Activated T-cell treated with anti-CD3 and anti-CD28 coated beads, Interleukin-2, amount 50 U/mL, for 24 hours (primary cell): ENCODE data around the gene CD47.

Experiments
- DNase-seq: peaks from one replicate; pipeline ENCODE4 v3.0.0-alpha.2; 2020
- H3K27ac Mint-ChIP-seq: 2 replicates; pipeline ENCODE4 v1.8.0; 2020; ENCODE audit warnings: mild to moderate bottlenecking, mixed read lengths
- H3K27me3 Mint-ChIP-seq: 2 replicates; pipeline ENCODE4 v1.8.0; 2020; ENCODE audit warnings: mixed read lengths
- H3K36me3 Mint-ChIP-seq: 2 replicates; pipeline ENCODE4 v1.8.0; 2020; ENCODE audit warnings: low read depth, mixed read lengths
- H3K4me1 Mint-ChIP-seq: 2 replicates; pipeline ENCODE4 v1.8.0; 2020; ENCODE audit warnings: low read depth, mixed read lengths
- H3K4me3 Mint-ChIP-seq: 2 replicates; pipeline ENCODE4 v1.8.0; 2020; ENCODE audit warnings: mild to moderate bottlenecking, moderate library complexity, mixed read lengths
- H3K9me3 Mint-ChIP-seq: 2 replicates; pipeline ENCODE4 v1.8.0; 2020; ENCODE audit warnings: mixed read lengths

CD47 gene

DNA sequence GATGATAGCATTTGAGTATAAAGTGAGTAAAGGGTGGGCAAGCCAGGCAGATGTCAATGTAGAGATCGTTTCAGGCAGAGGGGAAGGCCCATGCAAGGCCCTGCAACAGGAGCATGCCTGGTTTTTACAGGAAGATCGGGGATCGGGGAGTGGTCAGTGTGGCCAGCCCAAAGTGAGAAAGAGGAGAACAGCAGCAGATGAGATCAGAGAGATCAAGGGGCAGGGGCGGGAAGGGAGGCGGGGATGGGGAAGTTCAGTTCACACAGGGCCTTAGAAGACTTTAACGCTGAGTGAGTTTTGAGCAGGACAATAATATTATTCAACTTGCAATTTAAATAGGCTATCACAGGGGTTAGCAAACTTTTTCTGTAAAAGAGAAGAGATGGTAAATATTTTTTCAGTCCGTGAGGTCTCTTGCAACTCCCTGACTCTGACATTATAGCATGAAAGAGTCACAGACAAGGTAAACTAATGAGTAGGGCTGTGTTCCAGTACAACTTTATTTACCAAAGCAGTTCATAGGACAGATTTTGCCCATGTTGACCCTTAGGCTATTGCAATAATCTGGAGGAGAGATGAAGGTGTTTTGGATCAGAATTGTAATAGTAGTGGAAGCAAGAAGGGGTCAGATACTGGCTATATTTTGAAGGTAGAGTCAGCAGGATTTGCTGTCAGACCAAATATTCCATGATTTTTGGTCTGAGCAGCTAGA, 12.4 kb upstream of the CD47 start:
- H3K27me3 Mint-ChIP-seq, result no peaks in the 10 kb centered on the region
- peaks cover 47% of the 10 kb centered on the region for H3K4me1 Mint-ChIP-seq
- no peak overlapping the region for H3K4me3 Mint-ChIP-seq
- H3K9me3 Mint-ChIP-seq, result no peaks in the 10 kb centered on the region
- DNase-seq, result no peak
- H3K36me3 Mint-ChIP-seq, result no peaks in the 10 kb centered on the region
- no peak overlapping the region for H3K27ac Mint-ChIP-seq

DNA sequence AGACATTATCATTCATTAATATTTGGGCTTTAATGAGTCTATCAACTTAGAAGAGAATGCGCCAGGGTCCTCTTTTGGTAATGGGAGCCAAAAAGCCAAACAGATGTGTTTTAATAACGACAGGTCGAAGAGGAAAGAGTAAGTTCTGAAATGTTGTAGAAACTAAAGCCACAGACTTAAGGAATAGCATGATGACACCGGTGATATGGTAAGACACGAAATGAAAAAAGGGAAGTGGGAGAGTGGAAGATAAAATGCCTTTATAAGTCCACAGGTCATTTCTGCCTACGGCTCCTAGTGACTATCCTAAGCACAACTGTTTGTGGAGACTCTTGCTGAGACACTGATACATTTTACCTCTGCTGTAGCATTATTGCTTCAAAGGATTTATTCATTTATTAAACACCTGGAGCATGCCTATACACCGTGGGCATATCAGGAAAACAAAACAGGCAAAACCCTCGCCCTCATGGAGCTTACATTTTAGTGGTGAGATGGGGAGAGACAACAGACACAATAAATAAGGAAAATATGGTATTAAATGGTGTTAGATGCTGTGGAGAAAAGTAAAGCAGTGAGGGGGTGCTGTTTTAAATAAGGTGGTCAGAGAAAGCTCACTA, 11.7 kb upstream of the CD47 start:
- Mint-ChIP-seq H3K36me3 (no peaks in the 10 kb centered on the region), H3K4me3 (no peak overlapping the region), H3K9me3 (no peaks in the 10 kb centered on the region), H3K27me3 (no peaks in the 10 kb centered on the region), H3K4me1 (peaks cover 48% of the 10 kb centered on the region), H3K27ac (no peak overlapping the region)
- no peak for DNase-seq

DNA sequence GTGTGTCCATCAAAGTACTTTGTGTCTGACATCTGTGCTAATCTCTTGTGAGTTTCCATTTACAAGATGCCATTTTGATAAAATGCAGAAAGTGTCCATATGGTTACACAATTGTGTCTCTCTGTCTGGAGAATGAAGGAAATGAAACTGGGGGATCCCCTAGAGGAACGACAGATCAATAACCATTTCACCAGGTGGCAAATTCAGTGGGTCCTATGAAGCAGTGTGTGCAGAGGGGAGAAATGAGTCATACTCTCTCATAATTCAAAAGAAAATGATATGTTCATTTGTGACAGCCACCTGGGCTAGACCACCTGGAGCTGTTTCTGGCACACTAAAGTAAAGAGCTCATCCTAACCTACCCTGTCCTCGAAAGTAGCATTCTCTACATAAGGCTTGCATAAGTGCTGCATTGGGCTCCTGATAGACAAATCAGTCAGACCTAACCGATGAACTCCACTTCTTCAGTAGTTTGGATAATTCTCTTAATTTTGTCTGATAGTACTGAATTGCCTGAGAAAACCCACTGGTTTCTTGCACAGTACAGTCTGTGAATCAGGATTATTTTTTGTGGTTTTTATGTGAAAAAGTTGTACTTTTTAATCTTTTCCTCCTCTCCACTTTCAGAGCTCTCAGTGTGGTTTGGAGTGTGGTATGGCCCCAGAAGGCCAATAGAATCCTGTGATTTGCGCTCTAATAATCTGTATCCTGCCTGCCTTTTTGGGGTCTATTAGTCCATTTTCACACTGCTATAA, 10.3 kb upstream of the CD47 start:
- Mint-ChIP-seq H3K4me1 (peaks cover 61% of the 10 kb centered on the region), H3K27ac (peak overlapping the region; percentile 82)
- no peak for DNase-seq

DNA sequence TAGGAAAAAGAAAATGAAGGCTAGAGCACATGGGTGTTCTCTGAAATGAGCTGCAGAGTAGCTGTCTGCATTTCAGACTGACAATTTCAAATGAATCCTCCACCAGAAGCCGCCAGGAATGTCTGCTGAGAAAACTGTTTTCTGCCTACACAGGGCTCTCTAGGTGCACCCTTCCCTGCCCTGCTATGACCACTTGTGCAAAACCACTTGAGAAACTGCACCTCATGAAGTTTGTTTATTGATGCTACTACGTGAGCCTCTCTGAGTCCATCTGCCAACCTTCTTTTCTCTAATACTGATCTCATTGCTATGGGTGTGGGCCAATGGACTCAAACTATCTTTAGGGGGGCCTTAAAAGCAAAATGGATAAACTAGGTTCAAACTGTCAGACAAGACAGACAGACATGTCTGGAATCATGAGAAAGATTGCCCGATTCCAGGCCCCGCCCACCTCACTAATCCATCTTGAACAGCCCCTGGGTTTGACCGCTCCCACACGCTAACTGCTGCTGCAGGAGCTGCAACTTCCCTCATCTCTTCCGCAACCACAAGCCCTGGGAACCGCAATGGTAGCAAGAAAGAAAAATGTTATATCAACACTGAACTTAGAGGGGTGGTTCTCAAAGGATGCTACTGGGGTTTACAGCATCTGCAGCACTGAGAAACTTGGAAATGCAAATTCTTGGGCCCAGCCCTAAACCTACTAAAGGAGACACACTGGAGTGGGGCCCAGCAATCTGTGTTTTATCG, 9.0 kb upstream of the CD47 start:
- Mint-ChIP-seq H3K4me3 (peak overlapping the region; percentile 2), H3K9me3 (no peaks in the 10 kb centered on the region), H3K27ac (peak overlapping the region; percentile 82), H3K27me3 (no peaks in the 10 kb centered on the region), H3K36me3 (no peaks in the 10 kb centered on the region), H3K4me1 (peaks cover 64% of the 10 kb centered on the region)
- no peak for DNase-seq

More for the DNA sequence above, 10.3 kb upstream of the CD47 start:
- Mint-ChIP-seq H3K9me3 (no peaks in the 10 kb centered on the region), H3K27me3 (no peaks in the 10 kb centered on the region), H3K36me3 (no peaks in the 10 kb centered on the region), H3K4me3 (peak overlapping the region; percentile 29)

DNA sequence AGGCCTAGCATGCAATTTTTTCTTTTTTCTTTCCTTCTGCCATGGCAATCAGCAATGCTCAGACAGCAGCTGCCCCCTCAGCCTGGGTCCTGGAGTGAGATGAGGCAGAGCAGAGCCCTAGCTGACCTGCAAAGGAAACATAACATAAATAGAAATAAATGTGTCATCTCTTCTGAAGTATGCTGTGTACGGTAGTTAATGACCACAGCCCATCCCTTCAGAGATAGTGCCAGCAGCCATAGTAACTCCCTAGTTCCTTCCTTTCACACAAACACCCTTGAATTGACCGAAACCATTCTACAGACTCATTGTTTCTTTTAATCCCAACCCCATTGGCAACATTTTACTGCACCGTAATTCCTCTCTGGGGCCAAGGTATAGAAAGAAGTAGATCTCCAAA, 8.4 kb upstream of the CD47 start:
- no peak for DNase-seq
- Mint-ChIP-seq H3K9me3 (no peaks in the 10 kb centered on the region), H3K4me1 (peaks cover 66% of the 10 kb centered on the region), H3K27ac (peak overlapping the region; percentile 26), H3K27me3 (no peaks in the 10 kb centered on the region), H3K4me3 (no peak overlapping the region), H3K36me3 (no peaks in the 10 kb centered on the region)

DNA sequence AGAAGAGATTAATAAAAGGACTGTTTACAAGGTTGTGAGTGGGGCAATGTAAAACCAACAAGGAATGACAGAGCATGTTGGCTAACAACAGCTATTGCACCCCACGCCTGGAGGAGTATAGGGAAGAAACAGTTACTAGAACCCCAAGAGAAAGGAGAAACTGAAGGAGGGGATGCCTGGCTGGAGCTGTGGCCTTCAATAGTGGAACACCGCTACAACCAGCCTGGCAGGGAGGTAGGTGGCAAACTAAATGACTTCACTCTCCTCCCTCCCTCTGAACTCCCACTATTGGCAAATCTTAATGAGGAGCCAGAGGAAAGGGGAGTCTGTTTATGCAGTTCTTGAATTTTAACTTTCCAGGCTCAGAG, 7.2 kb upstream of the CD47 start:
- H3K27me3 Mint-ChIP-seq, result no peaks in the 10 kb centered on the region
- H3K36me3 Mint-ChIP-seq, result no peaks in the 10 kb centered on the region
- H3K27ac Mint-ChIP-seq, result no peak overlapping the region
- no peaks in the 10 kb centered on the region for H3K9me3 Mint-ChIP-seq
- DNase-seq, result no peak
- no peak overlapping the region for H3K4me3 Mint-ChIP-seq
- peaks cover 76% of the 10 kb centered on the region for H3K4me1 Mint-ChIP-seq

DNA sequence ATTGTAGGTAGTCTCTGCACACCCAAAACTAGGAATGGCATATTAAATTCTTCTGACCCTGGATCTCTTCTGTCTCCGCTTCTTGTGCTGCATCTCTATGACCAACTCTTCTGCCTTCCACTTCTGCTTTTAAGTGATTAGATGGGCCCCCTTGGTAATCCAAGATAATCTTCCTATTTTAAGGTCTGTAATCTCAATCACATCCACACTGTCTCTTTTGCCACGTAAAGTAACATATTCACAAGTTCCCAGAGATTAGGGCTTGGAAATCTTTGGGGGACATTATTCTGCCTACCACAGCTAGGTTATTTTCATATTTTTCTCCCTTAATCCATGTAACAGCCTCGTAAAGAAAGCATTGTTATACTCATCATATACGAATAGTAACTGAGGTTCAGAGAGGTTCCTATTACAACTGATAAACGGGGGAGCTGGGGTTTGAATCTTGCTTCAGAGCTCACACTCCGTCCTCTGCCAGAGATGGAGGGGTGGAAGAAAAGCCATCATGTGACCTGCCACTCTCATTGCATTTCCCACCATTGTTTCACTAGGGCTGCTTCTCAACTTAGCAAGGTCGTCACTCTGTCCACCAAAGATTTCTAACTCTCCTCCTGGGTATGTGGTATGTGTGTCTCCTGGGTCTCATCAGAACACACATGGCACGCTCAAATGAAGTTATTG, 6.6 kb upstream of the CD47 start:
- no peaks in the 10 kb centered on the region for H3K36me3 Mint-ChIP-seq
- H3K4me1 Mint-ChIP-seq, result peaks cover 76% of the 10 kb centered on the region
- H3K4me3 Mint-ChIP-seq, result no peak overlapping the region
- no peak for DNase-seq
- no peaks in the 10 kb centered on the region for H3K27me3 Mint-ChIP-seq
- no peaks in the 10 kb centered on the region for H3K9me3 Mint-ChIP-seq
- H3K27ac Mint-ChIP-seq, result no peak overlapping the region

GRCh38 chr3:108096532-108097321, 5.9 kb upstream of the CD47 start:
- DNase-seq, result no peak
- peaks cover under 1% of the 10 kb centered on the region for H3K9me3 Mint-ChIP-seq
- peak overlapping the region; percentile 16 for H3K4me3 Mint-ChIP-seq
- peaks cover 4% of the 10 kb centered on the region for H3K36me3 Mint-ChIP-seq
- peak overlapping the region; percentile 22 for H3K27ac Mint-ChIP-seq
- H3K4me1 Mint-ChIP-seq, result peaks cover 76% of the 10 kb centered on the region
- no peaks in the 10 kb centered on the region for H3K27me3 Mint-ChIP-seq

DNA sequence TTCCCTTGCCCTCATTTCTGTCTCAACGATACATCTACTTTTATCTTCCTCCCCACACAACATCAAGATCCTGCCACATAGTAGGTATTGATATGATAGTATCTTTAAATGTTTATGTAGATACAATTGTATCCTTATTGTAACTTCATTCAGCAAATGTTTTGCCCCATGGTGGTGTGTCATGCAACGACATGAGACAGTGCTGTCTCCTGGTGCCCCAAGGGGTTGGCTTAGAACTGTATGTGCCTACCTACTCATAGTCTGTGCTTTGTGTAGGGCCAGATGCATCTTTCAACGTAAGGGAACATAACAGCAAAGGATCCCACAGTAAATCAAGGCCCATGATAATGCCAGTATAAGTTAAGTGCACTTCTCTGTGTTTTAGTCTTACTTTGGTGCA, 2.8 kb upstream of the CD47 start:
- H3K27me3 Mint-ChIP-seq, result no peaks in the 10 kb centered on the region
- H3K4me3 Mint-ChIP-seq, result peak overlapping the region; percentile 5
- peaks cover 18% of the 10 kb centered on the region for H3K36me3 Mint-ChIP-seq
- H3K4me1 Mint-ChIP-seq, result peaks cover 52% of the 10 kb centered on the region
- DNase-seq, result no peak
- peaks cover 3% of the 10 kb centered on the region for H3K9me3 Mint-ChIP-seq
- peak overlapping the region; percentile 98 for H3K27ac Mint-ChIP-seq

GRCh38 chr3:108093021-108093420, 2.2 kb upstream of the CD47 start:
- H3K27ac Mint-ChIP-seq, result peak overlapping the region; percentile 98
- peaks cover 20% of the 10 kb centered on the region for H3K36me3 Mint-ChIP-seq
- H3K9me3 Mint-ChIP-seq, result peaks cover 3% of the 10 kb centered on the region
- no peaks in the 10 kb centered on the region for H3K27me3 Mint-ChIP-seq
- H3K4me1 Mint-ChIP-seq, result peaks cover 52% of the 10 kb centered on the region
- no peak for DNase-seq
- peak overlapping the region; percentile 5 for H3K4me3 Mint-ChIP-seq

- Mint-ChIP-seq H3K27ac (peak overlapping the region; percentile 98), H3K9me3 (peaks cover 3% of the 10 kb centered on the region), H3K4me3 (no peak overlapping the region), H3K36me3 (peaks cover 25% of the 10 kb centered on the region), H3K4me1 (peaks cover 47% of the 10 kb centered on the region), H3K27me3 (no peaks in the 10 kb centered on the region)
- no peak for DNase-seq
Measured at GRCh38 chr3:108092501-108092900, 1.7 kb upstream of the CD47 start.

GRCh38 chr3:108091498-108092250, 843 bp upstream of the CD47 start:
- H3K9me3 Mint-ChIP-seq, result peaks cover 3% of the 10 kb centered on the region
- peaks cover 25% of the 10 kb centered on the region for H3K36me3 Mint-ChIP-seq
- no peaks in the 10 kb centered on the region for H3K27me3 Mint-ChIP-seq
- peak overlapping the region; percentile 98 for H3K27ac Mint-ChIP-seq
- no peak overlapping the region for H3K4me3 Mint-ChIP-seq
- DNase-seq, result peak; percentile 67
- peaks cover 39% of the 10 kb centered on the region for H3K4me1 Mint-ChIP-seq
